Activated T-cell treated with anti-CD3 and anti-CD28 coated beads, Interleukin-2, amount 50 U/mL, for 48 hours (primary cell): Measurements from ENCODE around the gene TMEM214.

Experiments
- DNase-seq, 2 experiments: peaks; one replicate each; pipeline ENCODE4 v3.0.0-alpha.2; 2020

The TMEM214 gene

GRCh38 chr2:27086724-27087593 is 54.2 kb downstream of the TMEM214 start, which contains the start of gene KHK:
Gene KHK, plus strand, starts transcription at chr2:27086772. Its CDS starts 488 bp downstream, at chr2:27087260.
- no peak for DNase-seq

- no peak for DNase-seq
Measured at GRCh38 chr2:27087823-27088410, 55.2 kb downstream of the TMEM214 start.

- no peak for DNase-seq
Measured at GRCh38 chr2:27088634-27089033, 55.9 kb downstream of the TMEM214 start.

- DNase-seq, result no peak
Measured at GRCh38 chr2:27089111-27089954, 56.6 kb downstream of the TMEM214 start.
